ENCODE results near the gene TOB2.

- TF ChIP-seq CTCF (IDR thresholded peaks at IDR 0.05; ENCODE audit: low read depth, low read length, missing input control) (no peak), REST (IDR thresholded peaks at IDR 0.05) (no peak), YY1 (IDR thresholded peaks at IDR 0.05) (no peak)
Measured at GRCh38 chr22:41478473-41478872, 31.9 kb upstream of the TOB2 start.

All from liver (tissue), 2 donors.